ENCODE measurements around the gene WDR33.
"Not testable (repeated sequence)": the region's sequence is repeated elsewhere in the genome, so short reads cannot be mapped to it uniquely, and the experiment has no call there.

Gene WDR33

GRCh38 chr2:127807678-127808353, 3.2 kb downstream of the WDR33 start:
- no peak for DNase-seq

GRCh38 chr2:127806860-127807259, 4.1 kb downstream of the WDR33 start:
- DNase-seq: not testable (repeated sequence)

GRCh38 chr2:127805491-127805890, 5.5 kb downstream of the WDR33 start:
- DNase-seq: no peak

- DNase-seq: peak; percentile 43
Measured at GRCh38 chr2:127799926-127800325, 11.0 kb downstream of the WDR33 start.

- DNase-seq: peak; percentile 48
Measured at GRCh38 chr2:127796389-127796788, 14.6 kb downstream of the WDR33 start.

- peak; percentile 35 for DNase-seq
Measured at GRCh38 chr2:127794901-127795300, 16.1 kb downstream of the WDR33 start.

GRCh38 chr2:127792805-127793204, 18.2 kb downstream of the WDR33 start:
- DNase-seq: no peak

- DNase-seq: peak; percentile 12
Measured at GRCh38 chr2:127790694-127791529, 20.1 kb downstream of the WDR33 start.

- no peak for DNase-seq
Measured at GRCh38 chr2:127786048-127786809, 24.7 kb downstream of the WDR33 start.

GRCh38 chr2:127784965-127785518, 25.9 kb downstream of the WDR33 start:
- DNase-seq: no peak

- peak; percentile 33 for DNase-seq
Measured at GRCh38 chr2:127783101-127783500, 27.9 kb downstream of the WDR33 start.

- DNase-seq: no peak
Measured at GRCh38 chr2:127778850-127779249, 32.1 kb downstream of the WDR33 start.

GRCh38 chr2:127778447-127778846, 32.5 kb downstream of the WDR33 start:
- DNase-seq: no peak

- DNase-seq: no peak
Measured at GRCh38 chr2:127776122-127776780, 34.7 kb downstream of the WDR33 start.

- DNase-seq: no peak
Measured at GRCh38 chr2:127771756-127772155, 39.2 kb downstream of the WDR33 start.

- peak; percentile 52 for DNase-seq
Measured at GRCh38 chr2:127770973-127771735, 39.8 kb downstream of the WDR33 start.

- not testable (repeated sequence) for DNase-seq
Measured at GRCh38 chr2:127770534-127770933, 40.4 kb downstream of the WDR33 start.

- no peak for DNase-seq
Measured at GRCh38 chr2:127769587-127769986, 41.4 kb downstream of the WDR33 start.

- DNase-seq: no peak
Measured at GRCh38 chr2:127768775-127769479, 42.0 kb downstream of the WDR33 start.

- peak; percentile 6 for DNase-seq
Measured at GRCh38 chr2:127763776-127764175, 47.2 kb downstream of the WDR33 start.

- DNase-seq: no peak
Measured at GRCh38 chr2:127762846-127763245, 48.1 kb downstream of the WDR33 start.
